Sigmoid colon (tissue), 7 donors: ENCODE data around the gene GPATCH8. TPM values are rescaled to one million over a fixed set of nuclear protein-coding genes. Genes with fewer than 3 reads are reported as not detected.

Source experiments
- DNase-seq: peaks from one replicate; pipeline ENCODE4 v3.0.0-alpha.2; 2019
- H3K27ac ChIP-seq, 4 donors: fragments of 200-600 bp; sonication (generic); one replicate each; pipeline ENCODE4 v1.5.1; 2016 to 2019; ENCODE audit warnings: mild to moderate bottlenecking in 1 of 4
- H3K27me3 ChIP-seq, 3 donors: fragments of 200-600 bp; sonication (generic); one replicate each; pipeline ENCODE4 v1.5.1; 2019; ENCODE audit warnings: mild to moderate bottlenecking in 1 of 3
- H3K36me3 ChIP-seq, 4 donors: fragments of 200-600 bp; sonication (generic); one replicate each; pipeline ENCODE4 v1.5.1; 2016 to 2019
- H3K4me1 ChIP-seq, 4 donors: fragments of 200-600 bp; sonication (generic); one replicate each; pipeline ENCODE4 v1.5.1; 2017 to 2019
- H3K4me3 ChIP-seq, 4 donors: fragments of 200-600 bp; sonication (generic); one replicate each; pipeline ENCODE4 v1.5.1; 2017 to 2019; ENCODE audit warnings: mild to moderate bottlenecking in 2 of 4, moderate library complexity in 1 of 4
- H3K9me3 ChIP-seq, 4 donors: fragments of 200-600 bp in 3 of 4; sonication (generic) in 3 of 4; one replicate each; pipeline versions ENCODE4 v1.5.1 to v1.6.1; 2013 to 2019
- CTCF ChIP-seq, 4 experiments: fragments of 450-650 bp in 3 of 4; fragments of 200-600 bp in 1 of 4; IDR thresholded peaks; one replicate each; pipeline ENCODE4 v1.5.1; 2016 to 2019; ENCODE audit warnings: antibody characterized with exemption in 4 of 4, mild to moderate bottlenecking in 3 of 4, moderate library complexity in 2 of 4
- EP300 ChIP-seq, 4 donors: sonication (generic); formaldehyde crosslinking; IDR thresholded peaks; one replicate each; pipeline ENCODE4 v1.6.1; 2017; ENCODE audit warnings: antibody characterized with exemption in 4 of 4
- POLR2A ChIP-seq, 2 donors: fragments of 450-650 bp; IDR thresholded peaks; one replicate each; pipeline ENCODE4 v1.6.1; 2016; ENCODE audit warnings: antibody characterized with exemption in 2 of 2, mild to moderate bottlenecking in 2 of 2, moderate library complexity in 2 of 2
- POLR2AphosphoS5 ChIP-seq, 4 donors: sonication (generic); formaldehyde crosslinking; IDR thresholded peaks; one replicate each; pipeline ENCODE4 v1.6.1; 2017; ENCODE audit warnings: antibody characterized with exemption in 4 of 4
- WGBS, 2 donors: extraction: QIAGEN DNeasy Blood & Tissue Kit; methylation state at CpG; one replicate each; pipeline ENCODE4 v1.1.7; 2013; 5-methylcytosine and 5-hydroxymethylcytosine counted together
- intact Hi-C: fragments of 100-400 bp; cut with DNase I; formaldehyde crosslinking; loops from one replicate; pipeline ENCODE4 v1.15.1; 2023
- polyA plus RNA-seq, 3 donors: library from polyadenylated mRNA; stranded (reverse); fragments of 200-250 nt; gene quantifications; one replicate each; pipeline ENCODE4 v1.2.3, GENCODE V29; 2013
- total RNA-seq, 4 donors: library from RNA; depleted of rRNA; stranded (reverse); fragments of >200 nt; gene quantifications; one replicate each; pipeline ENCODE4 v1.1.0, GENCODE V29; 2016
- donor health status: healthy with polysubstance abuse.
- donor health status: Bipolar disorder and iron deficiency.
- donor health status: healthy.

GPATCH8 gene
- total and polyA plus RNA-seq, 7 donors: 4.8 to 43.2 (median 27.5) TPM

GRCh38 chr17:44451832-44452231 is 51.4 kb downstream of the GPATCH8 start:
- Histone ChIP-seq H3K36me3 (peaks cover 0 to 8% (median 4%) of the 10 kb centered on the region in 4 donors), H3K27me3 (no peaks in the 10 kb centered on the region), H3K9me3 (no peaks in the 10 kb centered on the region), H3K27ac (no peak overlapping the region), H3K4me1 (no peaks in the 10 kb centered on the region), H3K4me3 (no peak overlapping the region)
- TF ChIP-seq EP300 (IDR thresholded peaks at IDR 0.05) (no peak), POLR2A (IDR thresholded peaks at IDR 0.05) (no peak), POLR2AphosphoS5 (IDR thresholded peaks at IDR 0.05) (no peak), CTCF (IDR thresholded peaks at IDR 0.05) (no peak)
- DNase-seq: no peak
- intact Hi-C loops: no loop called here
- 92 to 95% methylated on average over 8 of the region's 8 CpGs for WGBS, 2 donors

DNA sequence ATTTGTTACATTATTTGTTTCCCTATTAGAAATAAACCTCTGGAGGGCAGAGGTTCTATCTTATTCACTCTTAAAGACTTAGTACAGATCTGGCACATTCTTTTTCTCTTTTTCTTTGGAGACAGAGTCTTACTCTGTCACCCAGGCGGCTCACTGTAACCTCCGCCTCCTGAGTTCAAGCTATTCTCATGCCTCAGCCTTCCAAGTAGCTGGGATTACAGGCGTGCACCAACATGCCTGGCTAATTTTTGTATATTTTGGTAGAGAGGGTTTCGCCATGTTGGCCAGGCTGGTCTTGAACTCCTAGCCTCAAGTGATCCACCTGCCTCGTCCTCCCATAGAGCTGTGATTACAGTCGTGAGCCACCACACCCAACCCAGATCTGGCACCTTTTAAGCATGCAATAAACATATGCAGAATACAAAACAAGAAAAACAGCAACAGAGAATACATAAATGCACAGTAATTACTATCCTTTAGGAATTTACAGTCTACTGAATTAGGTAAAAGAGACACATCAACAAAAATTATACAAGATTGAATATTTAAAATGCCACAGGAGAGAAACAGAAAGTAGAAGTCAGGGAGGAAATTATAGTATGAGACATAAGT is 52.1 kb downstream of the GPATCH8 start:
- H3K9me3 ChIP-seq: no peaks in the 10 kb centered on the region
- H3K27ac ChIP-seq: no peak overlapping the region
- intact Hi-C loops: no loop called here
- H3K36me3 ChIP-seq: peaks cover 0 to 8% (median 4%) of the 10 kb centered on the region in 4 donors
- H3K4me1 ChIP-seq: no peaks in the 10 kb centered on the region
- no peak overlapping the region for H3K4me3 ChIP-seq
- DNase-seq: no peak
- no peak for TF ChIP-seq POLR2AphosphoS5 (IDR thresholded peaks at IDR 0.05)
- TF ChIP-seq EP300 (IDR thresholded peaks at IDR 0.05): no peak
- no peak for TF ChIP-seq CTCF (IDR thresholded peaks at IDR 0.05)
- TF ChIP-seq POLR2A (IDR thresholded peaks at IDR 0.05): no peak
- WGBS, 2 donors: 68 to 79% methylated on average over 6 of the region's 6 CpGs
- no peaks in the 10 kb centered on the region for H3K27me3 ChIP-seq

DNA sequence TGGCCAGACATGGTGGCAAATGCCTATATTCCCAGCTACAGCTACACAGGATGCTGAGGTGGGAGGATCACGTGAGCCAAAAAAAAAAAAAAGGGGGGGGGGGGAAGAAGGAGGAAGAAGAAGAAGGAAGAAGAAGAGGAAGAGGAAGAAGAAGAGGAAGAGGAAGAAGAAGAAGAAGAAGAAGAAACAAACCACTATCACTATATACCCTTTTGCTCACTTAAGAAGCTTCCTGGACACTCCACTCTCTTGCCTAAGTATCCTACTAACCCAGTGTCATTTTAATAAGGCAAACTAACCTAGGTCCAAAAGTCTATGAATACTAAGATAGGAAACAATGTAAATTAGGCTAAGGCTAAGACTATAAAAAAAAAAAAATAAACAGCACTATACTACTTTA is 54.8 kb downstream of the GPATCH8 start:
- intact Hi-C loops: no loop called here
- H3K4me1 ChIP-seq: no peaks in the 10 kb centered on the region
- WGBS, 2 donors: 38 to 91% methylated on average over 1 of the region's 1 CpG

DNA sequence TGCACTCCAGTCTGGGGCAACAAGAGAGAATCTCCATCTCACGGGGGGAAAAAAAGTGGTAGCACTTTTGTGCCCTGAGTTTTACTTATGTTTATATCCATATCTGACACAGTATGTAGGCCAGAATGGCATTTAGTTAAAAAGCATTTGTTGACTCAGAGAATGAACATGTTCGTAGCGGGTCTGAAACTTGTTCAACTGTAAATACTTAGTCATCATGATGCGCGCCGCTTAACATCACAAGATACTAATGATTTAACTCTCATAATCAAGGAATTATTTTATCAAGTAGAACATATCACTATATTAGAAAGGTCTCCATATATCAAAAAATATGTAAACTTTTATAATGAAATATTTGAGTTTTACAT is 58.5 kb downstream of the GPATCH8 start:
- no peak for DNase-seq
- WGBS, 2 donors: 94 to 97% methylated on average over 6 of the region's 6 CpGs
- no peak for TF ChIP-seq EP300 (IDR thresholded peaks at IDR 0.05)
- TF ChIP-seq CTCF (IDR thresholded peaks at IDR 0.05): no peak
- TF ChIP-seq POLR2AphosphoS5 (IDR thresholded peaks at IDR 0.05): no peak
- TF ChIP-seq POLR2A (IDR thresholded peaks at IDR 0.05): no peak
- Histone ChIP-seq H3K4me3 (no peak overlapping the region), H3K27me3 (no peaks in the 10 kb centered on the region), H3K27ac (no peak overlapping the region), H3K36me3 (no peaks in the 10 kb centered on the region), H3K4me1 (peaks cover 0 to 1% (median 0%) of the 10 kb centered on the region in 4 donors), H3K9me3 (no peaks in the 10 kb centered on the region)
- intact Hi-C loops: no loop called here

More for the DNA sequence above, 54.8 kb downstream of the GPATCH8 start:
- no peak overlapping the region for H3K4me3 ChIP-seq
- no peak overlapping the region for H3K27ac ChIP-seq
- no peaks in the 10 kb centered on the region for H3K9me3 ChIP-seq
- H3K27me3 ChIP-seq: no peaks in the 10 kb centered on the region
- H3K36me3 ChIP-seq: no peaks in the 10 kb centered on the region
- TF ChIP-seq POLR2A (IDR thresholded peaks at IDR 0.05): no peak
- TF ChIP-seq EP300 (IDR thresholded peaks at IDR 0.05): no peak
- no peak for TF ChIP-seq POLR2AphosphoS5 (IDR thresholded peaks at IDR 0.05)
- no peak for TF ChIP-seq CTCF (IDR thresholded peaks at IDR 0.05)
- DNase-seq: no peak

- H3K4me3 ChIP-seq: no peak overlapping the region
- intact Hi-C loops: no loop called here
- TF ChIP-seq POLR2AphosphoS5 (IDR thresholded peaks at IDR 0.05): no peak
- no peak for TF ChIP-seq POLR2A (IDR thresholded peaks at IDR 0.05)
- no peak for TF ChIP-seq CTCF (IDR thresholded peaks at IDR 0.05)
- TF ChIP-seq EP300 (IDR thresholded peaks at IDR 0.05): no peak
- no peaks in the 10 kb centered on the region for H3K9me3 ChIP-seq
- no peak for DNase-seq
- 94 to 96% methylated on average over 3 of the region's 3 CpGs for WGBS, 2 donors
- no peaks in the 10 kb centered on the region for H3K27me3 ChIP-seq
- H3K27ac ChIP-seq: no peak overlapping the region
- H3K4me1 ChIP-seq: peaks cover 0 to 11% (median 7%) of the 10 kb centered on the region in 4 donors
- H3K36me3 ChIP-seq: no peaks in the 10 kb centered on the region
These were observed 60.4 kb downstream of the GPATCH8 start for GRCh38 chr17:44442806-44443205.
